Measurements from ENCODE around the gene BRD1. TPM values are rescaled to one million over a fixed set of nuclear protein-coding genes. Genes with fewer than 3 reads are reported as not detected.
"Not testable (repeated sequence)": the region's sequence is repeated elsewhere in the genome, so short reads cannot be mapped to it uniquely, and the experiment has no call there.

The BRD1 gene
- total RNA-seq, 4 donors from 2014 or later, result 15.6 to 25.2 (median 18.1) TPM

DNA sequence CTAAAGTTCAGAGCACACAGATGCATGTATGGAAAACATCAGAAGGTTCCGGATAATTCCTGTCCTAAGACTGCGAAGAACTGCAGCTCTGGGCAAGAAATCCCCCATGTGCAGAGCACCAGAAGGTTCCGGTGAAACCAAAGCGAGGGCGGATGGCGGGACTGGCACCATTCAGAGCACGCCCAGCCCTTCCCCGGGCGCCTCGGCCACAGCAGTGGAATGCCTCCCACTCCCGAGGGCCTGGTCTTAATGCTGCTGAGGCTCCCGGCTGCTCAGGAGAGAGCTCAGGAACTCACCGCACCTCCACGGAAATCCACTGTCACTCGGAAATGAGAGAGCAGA lies 43.1 kb downstream of the BRD1 start:
- intact Hi-C loops (cut with DNase I; ENCODE audit: low total_unique reads) (loop anchor here (10.0 kb wide), 1 partner anchor 400 kb away; the partner anchor contains the start of gene TRABD), in situ Hi-C loops (cut with MboI; ENCODE audit: low sequenced_read_pairs in 4 of 4) (loop anchor here in 1 of 4 donors (25.0 kb wide), 1 partner anchor 103 kb away; no protein-coding TSS in a partner anchor)
- H3K4me1 ChIP-seq, result peaks cover 55 to 63% of the 10 kb centered on the region in 2 donors
- ATAC-seq (no peak), DNase-seq (no peak)
- peak overlapping the region in 2 of 4 donors; percentile 83 for H3K27ac ChIP-seq
- peaks cover 0 to 32% of the 10 kb centered on the region in 2 donors for H3K36me3 ChIP-seq
- no peaks in the 10 kb centered on the region for H3K9me3 ChIP-seq
- H3K4me3 ChIP-seq, result no peak overlapping the region
- H3K27me3 ChIP-seq, result no peaks in the 10 kb centered on the region
- TF ChIP-seq, protein P1, sequence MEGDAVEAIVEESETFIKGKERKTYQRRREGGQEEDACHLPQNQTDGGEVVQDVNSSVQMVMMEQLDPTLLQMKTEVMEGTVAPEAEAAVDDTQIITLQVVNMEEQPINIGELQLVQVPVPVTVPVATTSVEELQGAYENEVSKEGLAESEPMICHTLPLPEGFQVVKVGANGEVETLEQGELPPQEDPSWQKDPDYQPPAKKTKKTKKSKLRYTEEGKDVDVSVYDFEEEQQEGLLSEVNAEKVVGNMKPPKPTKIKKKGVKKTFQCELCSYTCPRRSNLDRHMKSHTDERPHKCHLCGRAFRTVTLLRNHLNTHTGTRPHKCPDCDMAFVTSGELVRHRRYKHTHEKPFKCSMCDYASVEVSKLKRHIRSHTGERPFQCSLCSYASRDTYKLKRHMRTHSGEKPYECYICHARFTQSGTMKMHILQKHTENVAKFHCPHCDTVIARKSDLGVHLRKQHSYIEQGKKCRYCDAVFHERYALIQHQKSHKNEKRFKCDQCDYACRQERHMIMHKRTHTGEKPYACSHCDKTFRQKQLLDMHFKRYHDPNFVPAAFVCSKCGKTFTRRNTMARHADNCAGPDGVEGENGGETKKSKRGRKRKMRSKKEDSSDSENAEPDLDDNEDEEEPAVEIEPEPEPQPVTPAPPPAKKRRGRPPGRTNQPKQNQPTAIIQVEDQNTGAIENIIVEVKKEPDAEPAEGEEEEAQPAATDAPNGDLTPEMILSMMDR (IDR thresholded peaks at IDR 0.05 in 4 of 5, conservative IDR thresholded peaks at IDR 0.05 in 1 of 5), result no peak
- no peak for TF ChIP-seq POLR2A (IDR thresholded peaks at IDR 0.05)

DNA sequence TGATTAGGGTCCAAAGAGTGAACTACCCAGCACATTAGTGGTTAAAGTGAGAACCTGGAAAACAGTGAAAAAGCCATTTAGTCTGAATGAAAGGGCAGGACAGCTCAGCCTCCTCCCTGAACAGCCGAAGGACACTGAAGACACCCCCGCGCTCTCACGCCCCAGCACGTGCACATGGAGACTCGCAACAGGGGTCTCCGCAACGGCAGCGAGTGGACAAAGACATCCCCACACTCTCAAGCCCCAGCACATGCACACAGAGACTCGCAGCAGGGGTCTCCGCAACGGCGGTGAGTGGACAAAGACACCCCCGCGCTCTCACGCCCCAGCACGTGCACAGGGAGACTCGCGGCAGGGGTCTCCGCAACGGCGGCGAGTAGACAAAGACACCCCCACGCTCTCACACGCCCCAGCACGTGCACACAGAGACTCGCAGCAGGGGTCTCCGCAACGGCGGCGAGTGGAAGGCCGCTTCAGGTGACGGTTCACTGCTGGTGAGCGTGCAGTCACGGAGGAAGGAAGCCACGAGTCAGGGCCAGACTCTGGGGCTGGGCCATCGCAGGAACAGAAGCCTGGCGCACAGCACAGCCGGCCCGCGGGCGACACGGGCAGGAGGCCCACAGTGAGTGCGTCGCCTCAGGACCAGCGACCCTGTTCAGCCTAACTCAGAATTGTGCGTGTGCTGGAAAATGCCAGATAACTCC lies 43.6 kb downstream of the BRD1 start:
- H3K36me3 ChIP-seq, result peaks cover 0 to 32% of the 10 kb centered on the region in 2 donors
- H3K4me3 ChIP-seq, result no peak overlapping the region
- H3K4me1 ChIP-seq, result peaks cover 55 to 63% of the 10 kb centered on the region in 2 donors
- H3K27me3 ChIP-seq, result no peaks in the 10 kb centered on the region
- H3K9me3 ChIP-seq, result no peaks in the 10 kb centered on the region
- ATAC-seq, result no peak
- intact Hi-C loops (cut with DNase I; ENCODE audit: low total_unique reads), result loop anchor here (10.0 kb wide), 1 partner anchor 401 kb away; the partner anchor contains the start of gene TRABD
- TF ChIP-seq, protein P1 (IDR thresholded peaks at IDR 0.05 in 4 of 5, conservative IDR thresholded peaks at IDR 0.05 in 1 of 5), result no peak
- no peak for TF ChIP-seq POLR2A (IDR thresholded peaks at IDR 0.05)
- no peak for DNase-seq
- H3K27ac ChIP-seq, result peak overlapping the region in 1 of 4 donors; percentile 83
- in situ Hi-C loops (cut with MboI; ENCODE audit: low sequenced_read_pairs in 4 of 4), result loop anchor here in 1 of 4 donors (25.0 kb wide), 1 partner anchor 103 kb away; no protein-coding TSS in a partner anchor

DNA sequence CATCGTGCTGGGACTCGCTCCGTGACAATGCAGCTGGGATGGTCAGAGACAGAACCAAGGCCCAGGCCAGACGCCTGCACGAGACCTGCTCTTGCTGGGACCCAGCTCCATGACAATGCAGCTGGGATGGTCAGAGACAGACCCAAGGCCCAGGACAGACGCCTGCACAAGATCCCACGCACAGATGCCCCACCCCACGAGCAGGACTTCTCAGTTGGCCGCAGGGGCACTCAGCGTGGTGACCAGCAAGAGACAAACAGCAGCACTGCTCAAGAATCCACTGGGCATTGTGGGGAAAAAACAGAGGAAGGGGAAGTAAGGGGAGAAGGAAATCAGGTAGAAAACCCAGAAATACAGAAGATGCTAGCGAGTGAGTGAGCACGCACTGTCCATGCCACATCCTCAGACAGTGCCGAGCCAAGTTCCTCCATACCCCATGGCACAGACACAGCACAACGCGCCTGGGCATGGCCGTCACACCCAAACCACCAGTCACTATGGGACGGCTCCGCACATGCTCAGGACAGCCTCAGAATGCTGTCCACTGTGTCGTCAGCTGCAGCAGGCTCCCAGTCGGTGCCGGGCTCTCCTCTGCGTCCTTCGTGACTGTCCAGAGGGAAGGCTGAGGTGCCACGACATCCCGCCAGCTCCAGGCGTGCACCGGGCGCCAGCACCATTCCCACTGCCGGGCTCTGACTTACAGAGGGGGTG lies 44.5 kb downstream of the BRD1 start:
- Histone ChIP-seq H3K36me3 (peaks cover 0 to 32% of the 10 kb centered on the region in 2 donors), H3K27me3 (no peaks in the 10 kb centered on the region), H3K4me3 (no peak overlapping the region), H3K4me1 (peaks cover 49 to 56% of the 10 kb centered on the region in 2 donors), H3K9me3 (no peaks in the 10 kb centered on the region), H3K27ac (no peak overlapping the region)
- no peak for ATAC-seq
- no peak for DNase-seq
- TF ChIP-seq, protein P1 (IDR thresholded peaks at IDR 0.05 in 4 of 5, conservative IDR thresholded peaks at IDR 0.05 in 1 of 5), result no peak
- no peak for TF ChIP-seq POLR2A (IDR thresholded peaks at IDR 0.05)
- intact Hi-C loops (cut with DNase I; ENCODE audit: low total_unique reads), result loop anchor here (10.0 kb wide), 1 partner anchor 402 kb away; the partner anchor contains the start of gene TRABD
- in situ Hi-C loops (cut with MboI; ENCODE audit: low sequenced_read_pairs in 4 of 4), result loop anchor here in 1 of 4 donors (25.0 kb wide), 1 partner anchor 104 kb away; no protein-coding TSS in a partner anchor

DNA sequence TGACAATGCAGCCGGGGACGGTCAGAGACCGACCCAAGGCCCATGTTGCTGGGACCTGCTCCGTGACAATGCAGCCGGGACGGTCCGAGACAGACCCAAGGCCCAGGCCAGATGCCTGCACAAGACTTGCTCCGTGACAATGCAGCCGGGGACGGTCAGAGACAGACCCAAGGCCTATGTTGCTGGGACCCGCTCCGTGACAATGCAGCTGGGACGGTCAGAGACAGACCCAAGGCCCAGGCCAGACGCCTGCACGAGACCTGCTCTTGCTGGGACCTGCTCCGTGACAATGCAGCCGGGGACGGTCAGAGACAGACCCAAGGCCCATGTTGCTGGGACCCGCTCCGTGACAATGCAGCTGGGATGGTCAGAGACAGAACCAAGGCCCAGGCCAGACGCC lies 45.8 kb downstream of the BRD1 start:
- not testable (repeated sequence) for H3K4me3 ChIP-seq, H3K27me3 ChIP-seq, ATAC-seq, H3K9me3 ChIP-seq, DNase-seq, H3K27ac ChIP-seq
- peaks cover 38 to 45% of the 10 kb centered on the region in 2 donors for H3K4me1 ChIP-seq
- H3K36me3 ChIP-seq, result peaks cover 0 to 31% of the 10 kb centered on the region in 2 donors
- in situ Hi-C loops (cut with MboI; ENCODE audit: low sequenced_read_pairs in 4 of 4) (loop anchor here in 1 of 4 donors (25.0 kb wide), 1 partner anchor 105 kb away; no protein-coding TSS in a partner anchor), intact Hi-C loops (cut with DNase I; ENCODE audit: low total_unique reads) (loop anchor here (2.0 to 10.0 kb wide), 2 partner anchors 71 to 403 kb away; partner anchors contain the start of genes TRABD and ZBED4)

All from gastrocnemius medialis (tissue), 4 donors.